ENCODE measurements around the gene TMEM117.

The TMEM117 gene

GRCh38 chr12:44286336-44286735 is 450.5 kb downstream of the TMEM117 start:
- H3K4me3 ChIP-seq (ENCODE audit: low read depth, low read length): no peak overlapping the region
- no peak for TF ChIP-seq SP7 (tag by site-specific recombination; IDR thresholded peaks at IDR 0.05)
- TF ChIP-seq ZNF404 (tag by site-specific recombination; IDR thresholded peaks at IDR 0.05): no peak
- TF ChIP-seq ZNF549 (tag by site-specific recombination; IDR thresholded peaks at IDR 0.05): no peak
- TF ChIP-seq ZNF830 (tag by site-specific recombination; IDR thresholded peaks at IDR 0.05; ENCODE audit: low read depth): no peak
- no peak for TF ChIP-seq ZNF560 (tag by site-specific recombination; IDR thresholded peaks at IDR 0.05; ENCODE audit: borderline replicate concordance)
- no peak for TF ChIP-seq ZNF138 (tag by site-specific recombination; IDR thresholded peaks at IDR 0.05; ENCODE audit: borderline replicate concordance)
- TF ChIP-seq ZNF629 (tag by site-specific recombination; IDR thresholded peaks at IDR 0.05): no peak
- TF ChIP-seq ZNF184 (tag by site-specific recombination; IDR thresholded peaks at IDR 0.05): no peak
- TF ChIP-seq KLF1 (tag by site-specific recombination; IDR thresholded peaks at IDR 0.05): no peak
- TF ChIP-seq ZNF350 (tag by site-specific recombination; IDR thresholded peaks at IDR 0.05): no peak
- TF ChIP-seq ZNF391 (tag by site-specific recombination; IDR thresholded peaks at IDR 0.05; ENCODE audit: borderline replicate concordance, low read depth): no peak
- TF ChIP-seq ZNF747 (tag by site-specific recombination; IDR thresholded peaks at IDR 0.05): no peak
- no peak for TF ChIP-seq ZNF335 (tag by site-specific recombination; conservative IDR thresholded peaks at IDR 0.05)
- TF ChIP-seq BCL11B (tag by site-specific recombination; IDR thresholded peaks at IDR 0.05; ENCODE audit: low read depth): no peak
- TF ChIP-seq, protein P1, sequence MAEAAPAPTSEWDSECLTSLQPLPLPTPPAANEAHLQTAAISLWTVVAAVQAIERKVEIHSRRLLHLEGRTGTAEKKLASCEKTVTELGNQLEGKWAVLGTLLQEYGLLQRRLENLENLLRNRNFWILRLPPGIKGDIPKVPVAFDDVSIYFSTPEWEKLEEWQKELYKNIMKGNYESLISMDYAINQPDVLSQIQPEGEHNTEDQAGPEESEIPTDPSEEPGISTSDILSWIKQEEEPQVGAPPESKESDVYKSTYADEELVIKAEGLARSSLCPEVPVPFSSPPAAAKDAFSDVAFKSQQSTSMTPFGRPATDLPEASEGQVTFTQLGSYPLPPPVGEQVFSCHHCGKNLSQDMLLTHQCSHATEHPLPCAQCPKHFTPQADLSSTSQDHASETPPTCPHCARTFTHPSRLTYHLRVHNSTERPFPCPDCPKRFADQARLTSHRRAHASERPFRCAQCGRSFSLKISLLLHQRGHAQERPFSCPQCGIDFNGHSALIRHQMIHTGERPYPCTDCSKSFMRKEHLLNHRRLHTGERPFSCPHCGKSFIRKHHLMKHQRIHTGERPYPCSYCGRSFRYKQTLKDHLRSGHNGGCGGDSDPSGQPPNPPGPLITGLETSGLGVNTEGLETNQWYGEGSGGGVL (tag by site-specific recombination; IDR thresholded peaks at IDR 0.05): no peak
- TF ChIP-seq, protein P2, sequence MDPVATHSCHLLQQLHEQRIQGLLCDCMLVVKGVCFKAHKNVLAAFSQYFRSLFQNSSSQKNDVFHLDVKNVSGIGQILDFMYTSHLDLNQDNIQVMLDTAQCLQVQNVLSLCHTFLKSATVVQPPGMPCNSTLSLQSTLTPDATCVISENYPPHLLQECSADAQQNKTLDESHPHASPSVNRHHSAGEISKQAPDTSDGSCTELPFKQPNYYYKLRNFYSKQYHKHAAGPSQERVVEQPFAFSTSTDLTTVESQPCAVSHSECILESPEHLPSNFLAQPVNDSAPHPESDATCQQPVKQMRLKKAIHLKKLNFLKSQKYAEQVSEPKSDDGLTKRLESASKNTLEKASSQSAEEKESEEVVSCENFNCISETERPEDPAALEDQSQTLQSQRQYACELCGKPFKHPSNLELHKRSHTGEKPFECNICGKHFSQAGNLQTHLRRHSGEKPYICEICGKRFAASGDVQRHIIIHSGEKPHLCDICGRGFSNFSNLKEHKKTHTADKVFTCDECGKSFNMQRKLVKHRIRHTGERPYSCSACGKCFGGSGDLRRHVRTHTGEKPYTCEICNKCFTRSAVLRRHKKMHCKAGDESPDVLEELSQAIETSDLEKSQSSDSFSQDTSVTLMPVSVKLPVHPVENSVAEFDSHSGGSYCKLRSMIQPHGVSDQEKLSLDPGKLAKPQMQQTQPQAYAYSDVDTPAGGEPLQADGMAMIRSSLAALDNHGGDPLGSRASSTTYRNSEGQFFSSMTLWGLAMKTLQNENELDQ (tag by site-specific recombination; IDR thresholded peaks at IDR 0.05; ENCODE audit: low read depth): no peak
- no peak for TF ChIP-seq ZNF677 (tag by site-specific recombination; IDR thresholded peaks at IDR 0.05)
- TF ChIP-seq ZBTB20 (tag by site-specific recombination; IDR thresholded peaks at IDR 0.05): no peak
- TF ChIP-seq, protein P3, sequence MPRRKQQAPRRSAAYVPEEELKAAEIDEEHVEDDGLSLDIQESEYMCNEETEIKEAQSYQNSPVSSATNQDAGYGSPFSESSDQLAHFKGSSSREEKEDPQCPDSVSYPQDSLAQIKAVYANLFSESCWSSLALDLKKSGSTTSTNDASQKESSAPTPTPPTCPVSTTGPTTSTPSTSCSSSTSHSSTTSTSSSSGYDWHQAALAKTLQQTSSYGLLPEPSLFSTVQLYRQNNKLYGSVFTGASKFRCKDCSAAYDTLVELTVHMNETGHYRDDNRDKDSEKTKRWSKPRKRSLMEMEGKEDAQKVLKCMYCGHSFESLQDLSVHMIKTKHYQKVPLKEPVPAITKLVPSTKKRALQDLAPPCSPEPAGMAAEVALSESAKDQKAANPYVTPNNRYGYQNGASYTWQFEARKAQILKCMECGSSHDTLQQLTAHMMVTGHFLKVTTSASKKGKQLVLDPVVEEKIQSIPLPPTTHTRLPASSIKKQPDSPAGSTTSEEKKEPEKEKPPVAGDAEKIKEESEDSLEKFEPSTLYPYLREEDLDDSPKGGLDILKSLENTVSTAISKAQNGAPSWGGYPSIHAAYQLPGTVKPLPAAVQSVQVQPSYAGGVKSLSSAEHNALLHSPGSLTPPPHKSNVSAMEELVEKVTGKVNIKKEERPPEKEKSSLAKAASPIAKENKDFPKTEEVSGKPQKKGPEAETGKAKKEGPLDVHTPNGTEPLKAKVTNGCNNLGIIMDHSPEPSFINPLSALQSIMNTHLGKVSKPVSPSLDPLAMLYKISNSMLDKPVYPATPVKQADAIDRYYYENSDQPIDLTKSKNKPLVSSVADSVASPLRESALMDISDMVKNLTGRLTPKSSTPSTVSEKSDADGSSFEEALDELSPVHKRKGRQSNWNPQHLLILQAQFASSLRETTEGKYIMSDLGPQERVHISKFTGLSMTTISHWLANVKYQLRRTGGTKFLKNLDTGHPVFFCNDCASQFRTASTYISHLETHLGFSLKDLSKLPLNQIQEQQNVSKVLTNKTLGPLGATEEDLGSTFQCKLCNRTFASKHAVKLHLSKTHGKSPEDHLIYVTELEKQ (tag by site-specific recombination; IDR thresholded peaks at IDR 0.05; ENCODE audit: borderline replicate concordance): no peak
- TF ChIP-seq ZNF211 (tag by site-specific recombination; IDR thresholded peaks at IDR 0.05; ENCODE audit: low read depth): no peak
- CTCF ChIA-PET: no interaction called here
- POLR2A ChIA-PET: no interaction called here
- no peaks in the 10 kb centered on the region for H3K4me1 ChIP-seq (ENCODE audit: control insufficient read depth, insufficient read depth, low read length)
- no peaks in the 10 kb centered on the region for H3K9me3 ChIP-seq (ENCODE audit: control insufficient read depth, insufficient read depth, low read depth, low read length)
- no peaks in the 10 kb centered on the region for H3K36me3 ChIP-seq (ENCODE audit: control insufficient read depth in 2 of 2, insufficient read depth in 1 of 2, low read length in 2 of 2)
- no peak overlapping the region for H3K27ac ChIP-seq (ENCODE audit: extremely low read depth, low read depth, low read length)
